Endothelial cell of umbilical vein (primary cell): ENCODE results near the gene ZNF232. TPM values are rescaled to one million over a fixed set of nuclear protein-coding genes. Genes with fewer than 3 reads are reported as not detected.
"Not testable (repeated sequence)": the region's sequence is repeated elsewhere in the genome, so short reads cannot be mapped to it uniquely, and the experiment has no call there.

Source experiments
- BruUV-seq: library from RNA; stranded (reverse); fragments of 400-500 nt; replicated peaks from 2 replicates; lab custom pipeline; 2021; lab: Mats Ljungman, UMichigan
- CTCF ChIA-PET: fragments of 300-600, 350-600 bp; sonication (Branson Sonifier 250); formaldehyde crosslinking; loops from one replicate; lab custom pipeline; 2021; ENCODE audit warnings: antibody characterized with exemption, inconsistent platforms; lab: Charles Lee
- POLR2A ChIA-PET: fragments of 300-600, 350-600 bp; sonication (Branson Sonifier 250); formaldehyde crosslinking; loops from one replicate; lab custom pipeline; 2021; ENCODE audit warnings: antibody characterized with exemption, inconsistent platforms; lab: Charles Lee
- DNase-seq: peaks from one replicate; pipeline ENCODE4 v3.0.0-alpha.2; 2011; ENCODE audit warnings: low read depth, low spot score
- FAIRE-seq: peaks from 2 replicates; lab custom pipeline; 2011; peaks lifted over from hg19 to GRCh38; lab: Jason Lieb, UNC
- H2AFZ ChIP-seq: 2 replicates; pipeline ENCODE4 v1.6.0; 2012; ENCODE audit warnings: low read depth, low read length, control low read depth, inconsistent platforms
- H3K27ac ChIP-seq: 2 replicates; pipeline ENCODE4 v1.5.1; 2011; ENCODE audit warnings: low read depth, mild to moderate bottlenecking, control low read depth, low read length, moderate library complexity; ENCODE audit not compliant: insufficient read depth
- H3K27me3 ChIP-seq, 2 experiments: 2 replicates each; pipeline versions ENCODE4 v1.6.0 to v1.6.1; 2011; ENCODE audit warnings: low read length in 2 of 2, mixed read lengths in 1 of 2; ENCODE audit not compliant: control insufficient read depth in 2 of 2, insufficient read depth in 2 of 2
- H3K36me3 ChIP-seq, 2 experiments: 2 replicates in 1 of 2; 3 replicates in 1 of 2; pipeline ENCODE4 v1.5.1; 2011; ENCODE audit warnings: low read length in 2 of 2, mild to moderate bottlenecking in 1 of 2, moderate library complexity in 1 of 2; ENCODE audit not compliant: control insufficient read depth in 2 of 2, insufficient read depth in 2 of 2; ENCODE audit errors: extremely low read depth in 1 of 2
- H3K4me1 ChIP-seq: 3 replicates; pipeline ENCODE4 v1.5.1; 2011; ENCODE audit warnings: mild to moderate bottlenecking, low read length; ENCODE audit not compliant: control insufficient read depth, insufficient read depth; ENCODE audit errors: extremely low read depth
- H3K4me2 ChIP-seq: 2 replicates; pipeline ENCODE4 v1.6.1; 2011; ENCODE audit warnings: low read length, control low read depth, mixed read lengths; ENCODE audit not compliant: insufficient read depth
- H3K4me3 ChIP-seq, 3 experiments: fragments of 200-600 bp in 1 of 3; sonication (generic), shearing (Covaris generic) in 1 of 3; replicated peaks in 1 of 3; 2 replicates each; pipeline ENCODE4 v1.5.1; 2011 to 2016; ENCODE audit warnings: control low read depth in 3 of 3, low read length in 3 of 3, mild to moderate bottlenecking in 2 of 3, inconsistent platforms in 1 of 3, low read depth in 1 of 3, moderate library complexity in 1 of 3; ENCODE audit not compliant: insufficient read depth in 1 of 3
- H3K79me2 ChIP-seq: 2 replicates; pipeline ENCODE4 v1.6.0; 2012; ENCODE audit warnings: low read length, inconsistent platforms; ENCODE audit not compliant: control insufficient read depth, insufficient read depth
- H3K9ac ChIP-seq: replicated peaks from 2 replicates; pipeline ENCODE3; 2011; ENCODE audit warnings: low read length, control low read depth; ENCODE audit not compliant: insufficient read depth; ENCODE audit errors: extremely low read depth
- H3K9me1 ChIP-seq: replicated peaks from 3 replicates; pipeline ENCODE4 v1.6.0; 2011; ENCODE audit warnings: mild to moderate bottlenecking, low read length; ENCODE audit not compliant: control insufficient read depth, insufficient read depth; ENCODE audit errors: extremely low read depth
- H3K9me3 ChIP-seq: replicated peaks from 2 replicates; pipeline ENCODE4 v1.5.1; 2012; ENCODE audit warnings: low read length, inconsistent platforms; ENCODE audit not compliant: control insufficient read depth, insufficient read depth
- H4K20me1 ChIP-seq: replicated peaks from 2 replicates; pipeline ENCODE3; 2011; ENCODE audit warnings: mild to moderate bottlenecking, low read length; ENCODE audit not compliant: control insufficient read depth, insufficient read depth; ENCODE audit errors: extremely low read depth
- EZH2 ChIP-seq: IDR thresholded peaks from 2 replicates; pipeline ENCODE4 v1.6.1; 2012; ENCODE audit warnings: borderline replicate concordance, low read depth, mild to moderate bottlenecking, moderate library complexity, low read length, inconsistent platforms; ENCODE audit not compliant: severe bottlenecking
- GATA2 ChIP-seq: IDR thresholded peaks from 2 replicates; pipeline ENCODE4 v1.7.0; 2011; ENCODE audit warnings: low read depth, mild to moderate bottlenecking, moderate library complexity, mixed read lengths, low read length; ENCODE audit not compliant: insufficient read length, insufficient read depth
- JUN ChIP-seq: IDR thresholded peaks from 2 replicates; pipeline ENCODE4 v1.6.1; 2011; ENCODE audit warnings: borderline replicate concordance, low read depth; ENCODE audit not compliant: insufficient read length, insufficient read depth
- MYC ChIP-seq: IDR thresholded peaks from one replicate; pipeline ENCODE4 v1.6.1; 2011; ENCODE audit warnings: mild to moderate bottlenecking, low read depth, low read length
- POLR2A ChIP-seq: IDR thresholded peaks from 2 replicates; pipeline ENCODE4 v1.6.1; 2012; ENCODE audit warnings: low read depth, mild to moderate bottlenecking, control low read depth, low read length
- POLR2AphosphoS5 ChIP-seq: IDR thresholded peaks from 2 replicates; pipeline ENCODE4 v1.6.1; 2012; ENCODE audit warnings: low read depth, mild to moderate bottlenecking, control low read depth, low read length, moderate library complexity; ENCODE audit not compliant: insufficient read depth
- dilution Hi-C: fragments of 300-500 bp; cut with MboI; formaldehyde crosslinking; loops from one replicate; pipeline ENCODE4 v1.15.0; 2019; ENCODE audit warnings: low sequenced_read_pairs; ENCODE audit not compliant: extremely low pct_ligation_motif_present
- intact Hi-C: fragments of 100-400 bp; cut with micrococcal nuclease; formaldehyde crosslinking; loops from one replicate; pipeline ENCODE4 v1.10.0; 2022
- polyA plus RNA-seq, 4 experiments: library from polyadenylated mRNA; depleted of rRNA in 3 of 4; stranded (reverse) in 3 of 4; unstranded in 1 of 4; fragments of >200 nt; gene quantifications; 2 replicates each; pipeline versions ENCODE4 v1.2.1 to v1.2.3, GENCODE V29; 2011 to 2012; ENCODE audit warnings: missing spikeins in 1 of 4
- total RNA-seq: library from RNA; stranded (reverse); gene quantifications from 2 replicates; pipeline ENCODE4 v1.2.3, GENCODE V29; 2021
- TF ChIP-seq, protein P1 (sequence below): IDR thresholded peaks from 2 replicates; pipeline ENCODE4 v1.6.1; 2011; ENCODE audit not compliant: insufficient read depth, insufficient read length
- TF ChIP-seq, protein P2 (sequence below), 2 donors: IDR thresholded peaks; 1 replicate in 1 of 2; 2 replicates in 1 of 2; pipeline ENCODE4 v1.5.1; 2011; ENCODE audit warnings: low read length in 2 of 2, mild to moderate bottlenecking in 2 of 2, moderate library complexity in 2 of 2, control low read depth in 1 of 2, inconsistent platforms in 1 of 2, low read depth in 1 of 2; ENCODE audit not compliant: insufficient read depth in 1 of 2; ENCODE audit errors: extremely low read depth in 1 of 2

The ZNF232 gene
- total and polyA plus RNA-seq, 2 donors (not counting 3 experiments of a cell fraction or from before 2014, with no cell fraction given): 3.1 to 9.9 TPM

DNA sequence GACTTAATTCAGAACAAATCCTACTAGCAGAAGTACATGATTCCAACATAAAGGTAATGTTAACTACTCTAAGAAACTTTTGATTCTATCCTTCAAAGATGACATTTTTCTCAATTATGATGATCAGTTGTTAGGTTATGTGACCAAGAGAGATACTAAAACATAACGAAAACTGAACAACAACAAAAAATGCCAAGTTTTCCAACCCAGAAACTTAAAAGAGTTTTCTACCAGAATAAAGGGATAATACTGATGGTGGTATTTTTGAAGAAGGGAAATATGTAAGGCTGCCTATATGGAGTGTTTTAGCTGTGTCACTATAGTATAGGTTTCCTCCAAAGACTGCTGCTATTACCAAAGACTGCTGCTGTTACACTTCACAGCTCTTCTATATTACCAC is 34.4 kb upstream of the ZNF232 start:
- H3K27ac ChIP-seq, H3K4me3 ChIP-seq, POLR2A ChIA-PET, CTCF ChIA-PET, H4K20me1 ChIP-seq, H3K36me3 ChIP-seq, H3K4me2 ChIP-seq, H3K9ac ChIP-seq, H3K4me1 ChIP-seq, H2AFZ ChIP-seq, H3K9me3 ChIP-seq, H3K79me2 ChIP-seq, dilution Hi-C loops, FAIRE-seq, DNase-seq, H3K9me1 ChIP-seq, H3K27me3 ChIP-seq, intact Hi-C loops, BruUV-seq: not testable (repeated sequence)

DNA sequence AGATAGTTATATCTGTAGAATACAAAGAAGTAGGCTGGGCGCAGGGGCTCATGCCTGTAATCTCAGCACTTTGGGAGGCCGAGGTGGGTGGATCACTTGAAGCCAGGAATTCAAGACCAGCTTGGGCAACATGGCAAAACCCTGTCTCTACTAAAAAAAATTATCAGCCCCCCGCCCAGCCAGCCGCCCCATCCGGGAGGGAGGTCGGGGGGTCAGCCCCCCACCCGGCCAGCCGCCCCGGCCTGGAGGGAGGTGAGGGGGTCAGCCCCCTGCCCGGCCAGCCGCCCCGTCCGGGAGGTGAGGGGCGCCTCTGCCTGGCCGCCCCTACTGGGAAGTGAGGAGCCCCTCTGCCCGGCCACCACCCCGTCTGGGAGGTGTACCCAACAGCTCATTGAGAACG is 31.2 kb upstream of the ZNF232 start:
- intact Hi-C loops: not testable (repeated sequence)

DNA sequence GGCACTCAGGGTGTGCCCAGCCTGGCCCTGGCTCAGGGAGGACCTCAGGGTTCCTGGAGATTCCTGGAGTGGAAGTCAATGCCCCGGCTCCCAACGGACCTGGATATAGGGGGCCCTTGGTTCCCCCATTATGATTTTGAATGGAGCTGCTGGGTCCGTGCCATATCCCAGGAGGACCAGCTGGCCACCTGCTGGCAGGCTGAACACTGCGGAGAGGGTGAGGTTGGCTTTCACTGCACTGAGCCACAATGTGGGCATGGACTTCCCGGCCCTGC is 27.7 kb upstream of the ZNF232 start:
- no peaks in the 10 kb centered on the region for H3K36me3 ChIP-seq
- DNase-seq (no peak), FAIRE-seq (no peak)
- H3K9me1 ChIP-seq: no peaks in the 10 kb centered on the region
- H3K27ac ChIP-seq: no peak overlapping the region
- H3K9me3 ChIP-seq: no peaks in the 10 kb centered on the region
- CTCF ChIA-PET: no interaction called here
- H3K9ac ChIP-seq: no peak overlapping the region
- peaks cover 0 to 2% of the 10 kb centered on the region in 2 experiments for H3K27me3 ChIP-seq
- dilution Hi-C loops (no loop called here), intact Hi-C loops (no loop called here)
- no peak overlapping the region for H2AFZ ChIP-seq
- TF ChIP-seq POLR2A: no peak
- no peak for TF ChIP-seq EZH2
- no peak for TF ChIP-seq JUN
- no peak for TF ChIP-seq MYC
- TF ChIP-seq, protein P1, sequence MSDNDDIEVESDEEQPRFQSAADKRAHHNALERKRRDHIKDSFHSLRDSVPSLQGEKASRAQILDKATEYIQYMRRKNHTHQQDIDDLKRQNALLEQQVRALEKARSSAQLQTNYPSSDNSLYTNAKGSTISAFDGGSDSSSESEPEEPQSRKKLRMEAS: no peak
- TF ChIP-seq POLR2AphosphoS5: no peak
- TF ChIP-seq, protein P2, sequence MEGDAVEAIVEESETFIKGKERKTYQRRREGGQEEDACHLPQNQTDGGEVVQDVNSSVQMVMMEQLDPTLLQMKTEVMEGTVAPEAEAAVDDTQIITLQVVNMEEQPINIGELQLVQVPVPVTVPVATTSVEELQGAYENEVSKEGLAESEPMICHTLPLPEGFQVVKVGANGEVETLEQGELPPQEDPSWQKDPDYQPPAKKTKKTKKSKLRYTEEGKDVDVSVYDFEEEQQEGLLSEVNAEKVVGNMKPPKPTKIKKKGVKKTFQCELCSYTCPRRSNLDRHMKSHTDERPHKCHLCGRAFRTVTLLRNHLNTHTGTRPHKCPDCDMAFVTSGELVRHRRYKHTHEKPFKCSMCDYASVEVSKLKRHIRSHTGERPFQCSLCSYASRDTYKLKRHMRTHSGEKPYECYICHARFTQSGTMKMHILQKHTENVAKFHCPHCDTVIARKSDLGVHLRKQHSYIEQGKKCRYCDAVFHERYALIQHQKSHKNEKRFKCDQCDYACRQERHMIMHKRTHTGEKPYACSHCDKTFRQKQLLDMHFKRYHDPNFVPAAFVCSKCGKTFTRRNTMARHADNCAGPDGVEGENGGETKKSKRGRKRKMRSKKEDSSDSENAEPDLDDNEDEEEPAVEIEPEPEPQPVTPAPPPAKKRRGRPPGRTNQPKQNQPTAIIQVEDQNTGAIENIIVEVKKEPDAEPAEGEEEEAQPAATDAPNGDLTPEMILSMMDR (IDR thresholded peaks at IDR 0.05; ENCODE audit: extremely low read depth in 1 of 2, insufficient read depth in 1 of 2, low read depth in 1 of 2, low read length in 2 of 2): no peak
- no peak for TF ChIP-seq GATA2
- H3K4me1 ChIP-seq: no peaks in the 10 kb centered on the region
- no peak overlapping the region for H3K4me3 ChIP-seq
- no peaks in the 10 kb centered on the region for H3K79me2 ChIP-seq
- H3K4me2 ChIP-seq: no peak overlapping the region
- H4K20me1 ChIP-seq: no peaks in the 10 kb centered on the region
- POLR2A ChIA-PET: no interaction called here
- BruUV-seq: no TSS peak

More for the DNA sequence above, 31.2 kb upstream of the ZNF232 start:
- H3K27me3 ChIP-seq, H3K4me1 ChIP-seq, H4K20me1 ChIP-seq, DNase-seq, H3K79me2 ChIP-seq, H3K27ac ChIP-seq, H2AFZ ChIP-seq, CTCF ChIA-PET, H3K9ac ChIP-seq, H3K9me1 ChIP-seq, FAIRE-seq, dilution Hi-C loops, H3K9me3 ChIP-seq, POLR2A ChIA-PET, H3K4me3 ChIP-seq, H3K4me2 ChIP-seq, BruUV-seq, H3K36me3 ChIP-seq: not testable (repeated sequence)
